ENCODE measurements around the gene ZMAT5.

ZMAT5 gene

GRCh38 chr22:29765905-29766631 is 739 bp downstream of the ZMAT5 start (continued):
- TF ChIP-seq ZNF623 (tag by site-specific recombination; IDR thresholded peaks at IDR 0.05) (peak; percentile 36; the same call in 1 of the 2 replicates), PRDM1 (tag by site-specific recombination; IDR thresholded peaks at IDR 0.05) (no peak), GLIS2 (tag by site-specific recombination; IDR thresholded peaks at IDR 0.05) (0 out of 2 replicates have a peak, but pooled peaks have one; percentile 11), ZNF169 (tag by site-specific recombination; IDR thresholded peaks at IDR 0.05) (no peak), ZNF311 (tag by site-specific recombination; IDR thresholded peaks at IDR 0.05; ENCODE audit: borderline replicate concordance) (no peak), SETDB1 (IDR thresholded peaks at IDR 0.05; ENCODE audit: insufficient read length, low read length) (no peak), ZNF626 (tag by site-specific recombination; IDR thresholded peaks at IDR 0.05) (no peak), ZNF571 (tag by site-specific recombination; IDR thresholded peaks at IDR 0.05) (no peak), INSM2 (tag by site-specific recombination; IDR thresholded peaks at IDR 0.05) (no peak), ZNF140 (tag by site-specific recombination; IDR thresholded peaks at IDR 0.05) (no peak), MEIS1 (CRISPR knock-in tag; IDR thresholded peaks at IDR 0.05; ENCODE audit: borderline replicate concordance) (no peak), SCRT1 (tag by site-specific recombination; IDR thresholded peaks at IDR 0.05; ENCODE audit: borderline replicate concordance) (peak; percentile 86; the same call in 1 of the 2 replicates), SCRT2 (tag by site-specific recombination; IDR thresholded peaks at IDR 0.05) (peak; percentile 96), ZNF391 (tag by site-specific recombination; IDR thresholded peaks at IDR 0.05; ENCODE audit: borderline replicate concordance, low read depth) (no peak), ZNF266 (tag by site-specific recombination; IDR thresholded peaks at IDR 0.05; ENCODE audit: low read depth) (no peak), ZSCAN23 (tag by site-specific recombination; IDR thresholded peaks at IDR 0.05) (no peak), ZNF10 (tag by site-specific recombination; IDR thresholded peaks at IDR 0.05) (no peak), ZNF133 (tag by site-specific recombination; IDR thresholded peaks at IDR 0.05) (no peak), ZNF174 (tag by site-specific recombination; IDR thresholded peaks at IDR 0.05) (no peak), ZFHX2 (tag by site-specific recombination; conservative IDR thresholded peaks at IDR 0.05) (peak; percentile 35; the same call in 1 of the 2 replicates), ZNF157 (tag by site-specific recombination; IDR thresholded peaks at IDR 0.05) (no peak), ZNF639 (tag by site-specific recombination; IDR thresholded peaks at IDR 0.05) (no peak), ZNF404 (tag by site-specific recombination; IDR thresholded peaks at IDR 0.05) (no peak), ZSCAN5A (tag by site-specific recombination; IDR thresholded peaks at IDR 0.05) (no peak), ZNF473 (tag by site-specific recombination; IDR thresholded peaks at IDR 0.05) (no peak)
- TF ChIP-seq, protein P1, sequence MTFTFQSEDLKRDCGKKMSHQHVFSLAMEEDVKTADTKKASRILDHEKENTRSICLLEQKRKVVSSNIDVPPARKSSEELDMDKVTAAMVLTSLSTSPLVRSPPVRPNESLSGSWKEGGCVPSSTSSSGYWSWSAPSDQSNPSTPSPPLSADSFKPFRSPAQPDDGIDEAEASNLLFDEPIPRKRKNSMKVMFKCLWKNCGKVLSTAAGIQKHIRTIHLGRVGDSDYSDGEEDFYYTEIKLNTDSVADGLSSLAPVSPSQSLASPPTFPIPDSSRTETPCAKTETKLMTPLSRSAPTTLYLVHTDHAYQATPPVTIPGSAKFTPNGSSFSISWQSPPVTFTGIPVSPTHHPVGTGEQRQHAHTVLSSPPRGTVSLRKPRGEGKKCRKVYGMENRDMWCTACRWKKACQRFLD (tag by site-specific recombination; IDR thresholded peaks at IDR 0.05) = no peak
- TF ChIP-seq, protein P2, sequence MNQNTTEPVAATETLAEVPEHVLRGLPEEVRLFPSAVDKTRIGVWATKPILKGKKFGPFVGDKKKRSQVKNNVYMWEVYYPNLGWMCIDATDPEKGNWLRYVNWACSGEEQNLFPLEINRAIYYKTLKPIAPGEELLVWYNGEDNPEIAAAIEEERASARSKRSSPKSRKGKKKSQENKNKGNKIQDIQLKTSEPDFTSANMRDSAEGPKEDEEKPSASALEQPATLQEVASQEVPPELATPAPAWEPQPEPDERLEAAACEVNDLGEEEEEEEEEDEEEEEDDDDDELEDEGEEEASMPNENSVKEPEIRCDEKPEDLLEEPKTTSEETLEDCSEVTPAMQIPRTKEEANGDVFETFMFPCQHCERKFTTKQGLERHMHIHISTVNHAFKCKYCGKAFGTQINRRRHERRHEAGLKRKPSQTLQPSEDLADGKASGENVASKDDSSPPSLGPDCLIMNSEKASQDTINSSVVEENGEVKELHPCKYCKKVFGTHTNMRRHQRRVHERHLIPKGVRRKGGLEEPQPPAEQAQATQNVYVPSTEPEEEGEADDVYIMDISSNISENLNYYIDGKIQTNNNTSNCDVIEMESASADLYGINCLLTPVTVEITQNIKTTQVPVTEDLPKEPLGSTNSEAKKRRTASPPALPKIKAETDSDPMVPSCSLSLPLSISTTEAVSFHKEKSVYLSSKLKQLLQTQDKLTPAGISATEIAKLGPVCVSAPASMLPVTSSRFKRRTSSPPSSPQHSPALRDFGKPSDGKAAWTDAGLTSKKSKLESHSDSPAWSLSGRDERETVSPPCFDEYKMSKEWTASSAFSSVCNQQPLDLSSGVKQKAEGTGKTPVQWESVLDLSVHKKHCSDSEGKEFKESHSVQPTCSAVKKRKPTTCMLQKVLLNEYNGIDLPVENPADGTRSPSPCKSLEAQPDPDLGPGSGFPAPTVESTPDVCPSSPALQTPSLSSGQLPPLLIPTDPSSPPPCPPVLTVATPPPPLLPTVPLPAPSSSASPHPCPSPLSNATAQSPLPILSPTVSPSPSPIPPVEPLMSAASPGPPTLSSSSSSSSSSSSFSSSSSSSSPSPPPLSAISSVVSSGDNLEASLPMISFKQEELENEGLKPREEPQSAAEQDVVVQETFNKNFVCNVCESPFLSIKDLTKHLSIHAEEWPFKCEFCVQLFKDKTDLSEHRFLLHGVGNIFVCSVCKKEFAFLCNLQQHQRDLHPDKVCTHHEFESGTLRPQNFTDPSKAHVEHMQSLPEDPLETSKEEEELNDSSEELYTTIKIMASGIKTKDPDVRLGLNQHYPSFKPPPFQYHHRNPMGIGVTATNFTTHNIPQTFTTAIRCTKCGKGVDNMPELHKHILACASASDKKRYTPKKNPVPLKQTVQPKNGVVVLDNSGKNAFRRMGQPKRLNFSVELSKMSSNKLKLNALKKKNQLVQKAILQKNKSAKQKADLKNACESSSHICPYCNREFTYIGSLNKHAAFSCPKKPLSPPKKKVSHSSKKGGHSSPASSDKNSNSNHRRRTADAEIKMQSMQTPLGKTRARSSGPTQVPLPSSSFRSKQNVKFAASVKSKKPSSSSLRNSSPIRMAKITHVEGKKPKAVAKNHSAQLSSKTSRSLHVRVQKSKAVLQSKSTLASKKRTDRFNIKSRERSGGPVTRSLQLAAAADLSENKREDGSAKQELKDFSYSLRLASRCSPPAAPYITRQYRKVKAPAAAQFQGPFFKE (tag by site-specific recombination; IDR thresholded peaks at IDR 0.05; ENCODE audit: borderline replicate concordance) = no peak
- TF ChIP-seq, protein P3, sequence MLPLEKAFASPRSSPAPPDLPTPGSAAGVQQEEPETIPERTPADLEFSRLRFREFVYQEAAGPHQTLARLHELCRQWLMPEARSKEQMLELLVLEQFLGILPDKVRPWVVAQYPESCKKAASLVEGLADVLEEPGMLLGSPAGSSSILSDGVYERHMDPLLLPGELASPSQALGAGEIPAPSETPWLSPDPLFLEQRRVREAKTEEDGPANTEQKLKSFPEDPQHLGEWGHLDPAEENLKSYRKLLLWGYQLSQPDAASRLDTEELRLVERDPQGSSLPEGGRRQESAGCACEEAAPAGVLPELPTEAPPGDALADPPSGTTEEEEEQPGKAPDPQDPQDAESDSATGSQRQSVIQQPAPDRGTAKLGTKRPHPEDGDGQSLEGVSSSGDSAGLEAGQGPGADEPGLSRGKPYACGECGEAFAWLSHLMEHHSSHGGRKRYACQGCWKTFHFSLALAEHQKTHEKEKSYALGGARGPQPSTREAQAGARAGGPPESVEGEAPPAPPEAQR (tag by site-specific recombination; IDR thresholded peaks at IDR 0.05) = no peak

Measured in HEK293 (cell line).